ENCODE data around the gene THEM4.
"Not testable (repeated sequence)": the region's sequence is repeated elsewhere in the genome, so short reads cannot be mapped to it uniquely, and the experiment has no call there.

The THEM4 gene

DNA sequence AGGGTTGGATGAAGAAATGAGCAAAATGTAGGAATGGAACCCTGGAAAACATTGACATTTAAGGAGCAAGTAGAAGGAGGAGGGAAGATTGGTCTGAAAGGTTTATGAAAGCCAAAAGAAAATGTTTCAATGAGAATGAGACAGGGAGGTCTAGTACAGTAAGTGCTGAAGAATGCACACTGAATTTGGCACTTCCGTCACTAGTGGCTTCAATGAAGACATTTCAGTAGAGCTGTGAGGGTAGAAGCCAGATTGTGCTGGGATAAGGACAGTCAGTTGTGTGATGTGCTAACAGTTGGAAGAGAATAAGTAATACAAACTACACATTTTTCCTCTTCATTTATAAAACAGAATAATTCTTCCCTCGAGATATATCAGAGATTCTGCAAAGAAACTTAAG lies 17.1 kb downstream of the THEM4 start:
- no peak for DNase-seq

DNA sequence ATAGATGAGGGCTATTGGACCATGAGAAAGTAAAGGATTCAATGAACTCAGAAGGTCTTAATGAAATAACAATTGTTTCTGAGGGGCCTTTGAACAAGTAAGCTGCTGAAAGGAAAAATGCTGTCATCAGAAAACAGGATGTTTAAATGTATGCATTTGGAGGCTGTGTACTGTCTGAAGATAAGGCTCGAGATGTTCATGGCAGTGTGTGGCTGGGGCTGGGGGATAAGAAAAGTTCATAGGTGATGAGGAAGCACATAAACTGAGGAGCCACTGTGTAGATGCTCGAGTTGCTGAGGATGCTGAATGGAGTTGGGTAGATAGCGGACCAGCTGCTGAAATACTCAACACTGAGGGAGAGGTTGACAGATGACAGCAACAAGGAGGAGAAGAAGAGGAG lies 17.8 kb downstream of the THEM4 start:
- DNase-seq: no peak

GRCh38 chr1:151888972-151889570 lies 20.2 kb downstream of the THEM4 start:
- DNase-seq: no peak

DNA sequence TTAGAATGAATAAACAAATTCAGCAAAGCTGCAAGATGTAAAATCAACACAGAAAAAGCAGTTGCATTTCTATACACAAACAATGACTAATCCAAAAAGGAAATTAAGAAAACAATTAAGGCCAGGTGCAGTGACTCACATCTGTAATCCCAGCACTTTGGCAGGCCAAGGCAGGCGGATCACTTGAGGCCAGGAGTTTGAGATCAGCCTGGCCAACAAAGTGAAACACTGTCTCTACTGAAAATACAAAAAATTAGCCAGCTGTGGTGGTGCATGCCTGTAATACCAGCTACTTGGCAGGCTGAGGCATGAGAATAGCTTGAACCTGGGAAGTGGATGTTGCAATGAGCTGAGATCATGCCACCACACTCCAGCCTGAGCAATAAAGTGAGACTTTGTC lies 22.3 kb downstream of the THEM4 start:
- no peak for DNase-seq

GRCh38 chr1:151885479-151885878 lies 23.8 kb downstream of the THEM4 start:
- DNase-seq: no peak

- not testable (repeated sequence) for DNase-seq
Measured at GRCh38 chr1:151884879-151885278, 24.4 kb downstream of the THEM4 start.

GRCh38 chr1:151884445-151884844 lies 24.9 kb downstream of the THEM4 start:
- DNase-seq: not testable (repeated sequence)

GRCh38 chr1:151883898-151884297 lies 25.4 kb downstream of the THEM4 start:
- not testable (repeated sequence) for DNase-seq

GRCh38 chr1:151882918-151883317 lies 26.4 kb downstream of the THEM4 start:
- not testable (repeated sequence) for DNase-seq

DNA sequence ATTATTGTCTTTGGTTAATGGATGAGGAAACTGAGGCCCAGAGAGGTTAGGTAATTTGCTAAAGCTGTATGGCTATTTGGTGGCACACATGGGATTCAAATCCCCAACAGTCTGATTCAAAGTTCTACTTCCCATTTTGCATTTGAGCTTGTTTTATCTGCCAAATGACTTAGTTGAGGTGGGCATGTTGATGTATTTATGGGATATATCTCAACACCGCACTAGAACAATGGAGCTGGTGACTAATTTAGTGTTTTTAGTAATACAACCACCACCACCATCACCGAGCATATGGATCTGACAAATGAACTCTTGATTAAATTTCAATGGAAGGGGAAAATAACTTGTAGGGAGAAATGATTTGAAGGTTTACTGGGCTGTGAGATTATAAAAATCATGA lies 26.8 kb downstream of the THEM4 start:
- no peak for DNase-seq

- DNase-seq: no peak
Measured at GRCh38 chr1:151881479-151881878, 27.8 kb downstream of the THEM4 start.

DNA sequence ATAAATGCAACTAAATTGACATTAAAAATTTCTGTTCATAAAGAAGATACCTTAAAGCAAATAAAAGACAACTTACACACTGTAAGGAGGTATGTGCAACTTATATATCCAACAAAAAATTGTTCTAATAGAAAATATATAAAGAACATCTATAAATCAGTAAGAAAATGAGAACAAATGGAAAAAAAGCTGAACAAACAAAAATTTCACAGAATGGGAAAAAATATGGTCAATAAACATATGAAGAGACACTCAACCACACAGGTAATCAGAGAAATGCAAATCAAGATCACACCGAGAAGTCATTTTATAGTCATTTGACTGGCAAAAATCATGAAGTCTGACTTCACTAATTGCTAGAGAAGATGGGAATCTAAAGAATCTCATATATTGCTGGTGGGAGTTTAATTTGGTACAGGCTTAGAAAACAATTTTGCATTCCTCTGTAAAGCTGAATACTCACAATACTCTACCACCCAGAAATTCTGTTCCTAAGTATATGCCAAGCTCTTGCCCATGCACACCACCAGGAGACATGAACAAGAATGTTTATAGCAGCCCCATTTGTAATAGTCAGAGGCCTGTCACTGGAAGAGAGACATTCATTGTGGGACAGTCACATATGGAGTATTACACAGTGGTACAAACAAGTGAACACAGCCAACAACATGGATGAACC lies 33.8 kb downstream of the THEM4 start:
- no peak for DNase-seq

- DNase-seq: not testable (repeated sequence)
Measured at GRCh38 chr1:151872776-151873175, 36.5 kb downstream of the THEM4 start.

DNA sequence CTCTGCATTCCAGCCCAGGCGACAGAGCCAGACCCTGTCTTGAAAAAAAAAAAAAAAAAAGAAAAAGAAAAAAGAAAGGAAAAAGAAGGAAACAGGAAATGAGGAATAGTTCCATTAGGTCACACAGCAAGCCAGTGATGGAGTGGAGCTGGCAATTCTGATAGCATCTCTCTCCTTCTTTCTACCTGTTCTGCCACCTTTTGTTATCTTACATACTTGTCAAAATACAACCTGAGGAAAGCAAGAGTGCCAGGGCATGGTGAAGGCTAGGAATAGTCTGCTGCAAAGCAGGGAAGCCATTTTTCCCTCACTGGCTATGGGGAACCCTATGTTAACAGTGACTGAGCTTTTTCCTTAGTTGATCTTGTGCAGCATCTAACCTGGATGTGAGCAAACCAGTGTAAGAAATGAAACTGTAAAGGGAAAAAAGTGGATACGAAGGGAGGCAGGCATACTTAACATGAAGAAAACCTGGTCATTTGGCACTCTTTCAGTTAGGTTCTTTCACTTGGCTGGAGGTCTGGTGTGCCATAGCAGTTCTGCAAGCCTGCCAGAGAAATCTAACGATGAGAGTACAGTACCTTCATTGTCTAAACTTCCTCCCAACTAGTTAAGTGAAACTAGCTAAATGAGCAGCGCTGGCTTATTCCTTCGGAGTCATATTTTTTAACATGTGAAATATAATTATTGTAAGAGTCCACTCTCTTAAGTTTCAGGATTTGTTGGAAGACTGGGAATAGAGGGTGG lies 37.9 kb downstream of the THEM4 start:
- no peak for DNase-seq

- DNase-seq: no peak
Measured at GRCh38 chr1:151868486-151868885, 40.8 kb downstream of the THEM4 start.

DNA sequence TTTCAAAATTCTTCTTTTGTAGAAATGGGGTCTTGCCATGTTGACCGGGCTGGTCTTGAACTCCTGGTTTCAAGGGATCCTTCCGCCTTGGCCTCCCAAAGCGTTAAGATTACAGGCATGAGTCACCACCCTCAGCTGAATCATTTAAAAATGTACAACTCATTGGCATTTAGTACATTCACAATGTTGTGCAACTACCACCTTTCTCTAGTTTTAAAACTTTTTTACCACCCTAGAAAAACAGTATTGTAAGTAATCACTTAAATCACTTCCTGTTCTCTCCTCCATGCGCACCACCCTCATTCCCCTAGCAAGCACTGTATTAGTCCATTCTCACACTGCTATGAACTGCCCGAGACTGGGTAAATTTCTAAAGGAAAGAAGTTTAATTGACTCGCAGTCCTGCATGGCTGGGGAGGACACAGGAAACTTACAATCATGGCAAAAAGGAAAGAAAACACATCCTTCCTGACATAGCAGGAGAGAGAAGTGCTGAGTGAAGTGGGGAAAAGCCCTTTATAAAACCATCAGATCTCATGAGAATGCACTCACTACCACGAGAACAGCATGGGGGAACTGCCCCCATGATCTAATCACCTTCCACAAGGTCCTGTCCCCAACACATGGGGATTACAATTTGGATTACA lies 41.4 kb downstream of the THEM4 start:
- no peak for DNase-seq

GRCh38 chr1:151867321-151867720 lies 42.0 kb downstream of the THEM4 start:
- no peak for DNase-seq

GRCh38 chr1:151864411-151864810 lies 44.9 kb downstream of the THEM4 start:
- DNase-seq: no peak

- no peak for DNase-seq
Measured at GRCh38 chr1:151862604-151863003, 46.7 kb downstream of the THEM4 start.

DNA sequence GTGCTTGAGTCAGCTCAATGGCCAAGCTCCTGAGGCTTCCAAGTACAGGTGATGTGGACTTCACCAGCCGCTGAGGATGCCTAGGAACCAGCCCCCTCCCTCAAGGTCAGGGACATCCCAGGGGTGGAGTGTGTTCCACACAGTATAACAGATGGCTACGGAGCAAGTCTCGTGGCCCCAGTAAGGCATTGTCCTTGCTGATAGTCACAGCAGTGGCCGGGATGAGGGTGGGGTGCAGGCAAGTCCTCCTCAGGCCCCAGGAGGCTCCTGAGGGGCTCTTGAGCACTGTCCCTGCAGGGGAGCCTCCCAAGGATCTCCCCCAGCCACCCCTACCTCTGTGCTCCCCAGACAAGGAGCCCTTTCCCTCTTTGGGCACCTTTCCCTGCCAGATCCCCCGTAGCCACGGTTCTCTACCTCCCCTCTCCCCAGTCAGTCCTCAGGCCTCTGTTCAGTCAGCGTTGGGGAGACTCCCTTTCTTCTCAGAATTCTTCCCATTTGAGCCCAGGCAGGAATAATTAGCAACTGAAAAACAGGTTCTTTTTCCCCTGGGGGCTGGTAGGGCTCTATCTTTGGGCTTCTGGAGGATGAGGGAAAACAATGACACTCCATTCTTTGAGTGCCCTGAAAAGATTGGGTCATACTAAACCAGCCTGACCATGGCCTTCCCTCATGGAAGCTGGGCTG lies 48.7 kb downstream of the THEM4 start:
- DNase-seq: no peak

- no peak for DNase-seq
Measured at GRCh38 chr1:151859891-151860293, 49.4 kb downstream of the THEM4 start.

GRCh38 chr1:151858886-151859665 lies 50.2 kb downstream of the THEM4 start:
- DNase-seq: no peak
